BJ (cell line): ENCODE results near the gene INKA1. TPM values are rescaled to one million over a fixed set of nuclear protein-coding genes. Genes with fewer than 3 reads are reported as not detected.
"Not testable (repeated sequence)": the region's sequence is repeated elsewhere in the genome, so short reads cannot be mapped to it uniquely, and the experiment has no call there.

Experiments used
- CTCF ChIA-PET: fragments of 350-600 bp; formaldehyde crosslinking; extraction: SDS; loops from one replicate; lab custom pipeline; 2021; ENCODE audit warnings: antibody characterized with exemption, inconsistent platforms; lab: Yijun Ruan, JAX
- POLR2A ChIA-PET: fragments of 300-600 bp; sonication (Branson Sonifier 250); formaldehyde crosslinking; extraction: SDS; loops from one replicate; lab custom pipeline; 2021; ENCODE audit warnings: antibody characterized with exemption; lab: Charles Lee
- DNase-seq: peaks from one replicate; pipeline ENCODE4 v3.0.0-alpha.2; 2011; ENCODE audit warnings: low read depth
- H3K27me3 ChIP-seq: 2 replicates; pipeline ENCODE4 v1.6.0; 2011; ENCODE audit warnings: low read length; ENCODE audit not compliant: control insufficient read depth, insufficient read depth
- H3K36me3 ChIP-seq: 2 replicates; pipeline ENCODE4 v1.5.1; 2011; ENCODE audit warnings: low read length; ENCODE audit not compliant: control insufficient read depth, insufficient read depth
- H3K4me3 ChIP-seq: 2 replicates; pipeline ENCODE4 v1.5.1; 2011; ENCODE audit warnings: low read depth, mild to moderate bottlenecking, control low read depth, low read length
- polyA plus RNA-seq: library from polyadenylated mRNA; depleted of rRNA; stranded (reverse); fragments of >200 nt; gene quantifications from 2 replicates; pipeline ENCODE4 v1.2.3, GENCODE V29; 2011
- TF ChIP-seq, protein P1 (sequence below): IDR thresholded peaks from 2 replicates; pipeline ENCODE4 v1.5.1; 2011; ENCODE audit warnings: low read depth, mild to moderate bottlenecking, control low read depth, inconsistent platforms, low read length, moderate library complexity; ENCODE audit not compliant: insufficient read depth

Gene INKA1
- polyA plus RNA-seq, 1 experiment = 4.4 TPM

DNA sequence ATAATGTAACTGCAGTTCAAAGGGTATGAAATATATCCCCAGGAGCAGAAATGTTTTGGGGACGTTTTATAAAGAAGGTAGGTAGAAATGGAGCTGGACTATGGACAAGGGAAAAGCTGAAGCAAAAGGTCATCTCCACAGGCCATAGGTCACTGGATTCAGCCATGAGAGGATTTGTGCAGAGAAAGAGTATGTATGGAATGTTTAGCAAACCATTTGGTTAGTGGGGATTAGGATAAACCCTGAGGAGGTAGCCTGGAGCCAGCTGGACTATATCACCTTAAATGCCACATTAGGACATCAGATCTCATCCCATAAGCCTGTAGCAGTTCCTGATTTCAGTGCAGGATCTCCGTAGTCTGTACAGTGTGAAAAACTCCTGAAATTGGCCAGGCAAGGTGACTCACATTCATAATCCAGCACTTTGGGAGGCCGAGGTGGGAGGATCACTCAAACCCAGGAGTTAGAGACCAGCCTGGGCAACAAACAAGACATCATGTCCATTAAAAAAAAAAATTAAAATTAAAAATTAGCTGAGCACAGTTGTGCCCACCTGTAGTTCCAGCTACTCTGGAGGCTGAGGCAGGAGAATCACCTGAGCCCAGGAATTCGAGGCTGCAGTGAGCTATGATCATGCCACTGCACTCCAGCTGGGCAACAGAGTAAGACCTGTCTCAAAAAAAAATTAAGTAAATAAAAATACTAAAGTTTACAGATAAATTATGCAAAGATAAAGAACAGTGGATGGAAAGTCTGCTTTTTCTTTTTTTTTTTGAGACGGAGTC, 21.5 kb upstream of the INKA1 start:
- H3K27me3 ChIP-seq = no peaks in the 10 kb centered on the region
- ChIA-PET CTCF (interaction anchor here (0.9 kb wide), 1 partner anchor 21 kb away, joined by 3 read pairs; the partner anchor contains the start of gene INKA1), POLR2A (no interaction called here)
- peaks cover 4% of the 10 kb centered on the region; the same call in 1 of the 2 replicates for H3K36me3 ChIP-seq
- H3K4me3 ChIP-seq = no peak overlapping the region
- no peak for DNase-seq
- TF ChIP-seq, protein P1, sequence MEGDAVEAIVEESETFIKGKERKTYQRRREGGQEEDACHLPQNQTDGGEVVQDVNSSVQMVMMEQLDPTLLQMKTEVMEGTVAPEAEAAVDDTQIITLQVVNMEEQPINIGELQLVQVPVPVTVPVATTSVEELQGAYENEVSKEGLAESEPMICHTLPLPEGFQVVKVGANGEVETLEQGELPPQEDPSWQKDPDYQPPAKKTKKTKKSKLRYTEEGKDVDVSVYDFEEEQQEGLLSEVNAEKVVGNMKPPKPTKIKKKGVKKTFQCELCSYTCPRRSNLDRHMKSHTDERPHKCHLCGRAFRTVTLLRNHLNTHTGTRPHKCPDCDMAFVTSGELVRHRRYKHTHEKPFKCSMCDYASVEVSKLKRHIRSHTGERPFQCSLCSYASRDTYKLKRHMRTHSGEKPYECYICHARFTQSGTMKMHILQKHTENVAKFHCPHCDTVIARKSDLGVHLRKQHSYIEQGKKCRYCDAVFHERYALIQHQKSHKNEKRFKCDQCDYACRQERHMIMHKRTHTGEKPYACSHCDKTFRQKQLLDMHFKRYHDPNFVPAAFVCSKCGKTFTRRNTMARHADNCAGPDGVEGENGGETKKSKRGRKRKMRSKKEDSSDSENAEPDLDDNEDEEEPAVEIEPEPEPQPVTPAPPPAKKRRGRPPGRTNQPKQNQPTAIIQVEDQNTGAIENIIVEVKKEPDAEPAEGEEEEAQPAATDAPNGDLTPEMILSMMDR = no peak

DNA sequence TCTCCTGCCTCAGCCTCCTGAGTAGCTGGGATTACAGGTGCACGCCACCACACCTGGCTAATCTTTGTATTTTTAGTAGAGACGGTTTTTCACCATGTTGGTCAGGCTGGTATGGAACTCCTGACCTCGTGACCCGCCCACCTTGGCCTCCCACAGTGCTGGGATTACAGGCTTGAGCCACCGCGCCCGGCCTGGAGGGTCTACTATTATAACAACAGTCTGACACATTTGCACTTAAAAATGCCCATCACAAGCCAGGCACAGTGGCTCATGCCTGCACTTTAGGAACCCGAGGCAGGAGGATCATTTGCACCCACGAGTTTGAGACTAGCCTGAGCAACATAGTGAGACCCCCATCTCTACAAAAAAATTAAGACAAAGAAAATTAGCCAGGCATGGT, 20.8 kb upstream of the INKA1 start:
- DNase-seq, H3K36me3 ChIP-seq, H3K4me3 ChIP-seq, POLR2A ChIA-PET, H3K27me3 ChIP-seq: not testable (repeated sequence)
- CTCF ChIA-PET = interaction anchor here (0.9 kb wide), 1 partner anchor 21 kb away, joined by 3 read pairs; the partner anchor contains the start of gene INKA1

DNA sequence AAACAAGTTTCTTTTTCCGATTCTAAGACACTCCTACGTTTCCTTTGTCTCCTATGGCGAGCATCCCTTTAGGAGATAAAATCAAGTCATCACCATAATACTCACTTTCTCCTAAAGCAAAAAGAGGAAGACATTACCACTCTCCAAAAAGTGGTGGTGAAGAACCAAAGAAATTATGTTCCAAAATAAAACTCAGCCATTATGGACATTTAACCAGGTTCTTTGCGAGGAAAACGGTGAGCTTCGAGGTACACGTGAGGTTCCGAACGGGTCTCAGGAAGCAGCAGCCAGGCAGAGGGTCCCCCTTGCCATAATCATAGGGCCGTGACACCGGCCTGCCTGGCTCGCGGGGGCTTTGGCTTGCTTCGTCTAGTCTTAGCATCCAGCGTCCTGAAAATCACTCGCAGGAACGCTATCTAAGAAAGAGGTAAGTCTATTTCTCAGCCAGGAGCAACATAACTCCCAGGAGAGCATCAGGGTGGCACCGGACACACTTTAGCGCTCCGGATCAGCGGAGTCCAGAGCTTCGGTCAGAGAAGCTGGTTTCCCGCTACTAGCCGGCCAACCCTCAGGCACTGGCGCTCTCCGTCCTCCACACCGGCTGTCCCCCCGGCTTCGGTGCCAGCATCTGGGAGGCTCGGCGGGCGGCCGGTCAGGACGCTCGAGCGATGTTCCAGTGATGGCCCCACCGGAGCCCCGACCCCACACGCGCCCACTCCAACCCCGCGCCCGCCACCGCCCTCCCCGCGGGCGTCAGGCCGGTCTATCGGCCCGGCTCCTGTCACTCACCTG, 17.3 kb upstream of the INKA1 start:
- TF ChIP-seq, protein P1 = no peak
- Histone ChIP-seq H3K27me3 (no peaks in the 10 kb centered on the region), H3K4me3 (peak overlapping the region; percentile 85), H3K36me3 (peaks cover 4% of the 10 kb centered on the region; the same call in 1 of the 2 replicates)
- DNase-seq = no peak
- ChIA-PET CTCF (interaction anchor here (0.8 to 2.5 kb wide), 6 partner anchors 10 to 82 kb away, joined by 3 to 13 read pairs (median 4); partner anchors contain the start of gene INKA1), POLR2A (interaction anchor here (0.5 to 1.4 kb wide), 4 partner anchors 14 to 187 kb away, joined by 3 to 8 read pairs (median 4); partner anchors contain the start of gene INKA1)

DNA sequence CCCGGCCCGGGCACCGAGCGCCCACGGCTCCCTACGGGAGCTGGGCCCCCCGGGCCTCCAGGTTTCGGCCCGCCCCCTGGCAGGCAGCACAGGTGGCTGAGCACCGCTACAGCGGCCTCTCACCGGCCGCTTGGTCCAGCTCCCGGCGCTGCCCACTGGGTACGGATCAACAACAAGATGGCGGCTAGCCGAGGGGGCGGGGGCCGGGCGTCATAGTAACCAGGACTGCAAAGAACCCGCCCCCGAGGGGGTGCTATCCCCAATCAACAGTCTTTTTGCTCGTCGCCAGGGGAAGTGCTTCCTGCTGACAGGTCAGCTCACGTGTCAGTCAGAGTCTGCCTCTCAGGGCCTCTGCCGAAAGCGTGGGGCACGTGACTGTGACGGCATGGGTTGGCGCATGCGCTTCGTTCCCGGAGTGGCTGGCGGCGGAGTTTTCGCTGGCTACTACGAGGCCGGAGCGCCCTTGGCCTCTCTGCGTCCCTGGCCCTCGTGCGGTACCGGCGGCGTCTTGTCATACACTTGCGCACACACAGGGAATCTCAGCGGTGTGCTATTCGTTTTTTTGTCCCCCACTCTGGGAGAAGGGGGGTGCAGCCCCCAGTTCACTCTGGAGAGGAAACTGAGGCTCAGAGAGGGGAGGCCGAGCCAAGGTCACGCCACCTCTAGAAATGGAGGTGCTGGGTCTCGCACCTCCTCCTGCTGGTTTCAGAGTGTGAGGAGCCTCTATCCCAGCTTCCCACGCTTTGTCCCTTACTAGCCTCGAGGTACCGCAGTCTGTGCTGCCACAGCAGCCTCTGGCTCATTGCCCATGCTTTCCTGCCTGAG, 16.5 kb upstream of the INKA1 start, which contains the start of gene IP6K1:
IP6K1 (minus strand) TSS at position 186 of the 825 bp plus-strand sequence. CDS start 38,502 bp downstream, outside the sequence.
- H3K27me3 ChIP-seq = no peaks in the 10 kb centered on the region
- peak within 1 kb of the TSS; percentile 85 for H3K4me3 ChIP-seq
- DNase-seq = peak; percentile 99
- CTCF ChIA-PET = interaction anchor here (0.9 to 2.5 kb wide), 7 partner anchors 11 to 119 kb away, joined by 3 to 13 read pairs (median 5); partner anchors contain the start of genes CDHR4 and INKA1
- H3K36me3 ChIP-seq = peaks cover 1% of the 10 kb centered on the region; the same call in 1 of the 2 replicates
- TF ChIP-seq, protein P1 = no peak
- POLR2A ChIA-PET = interaction anchor here (0.6 to 1.4 kb wide), 3 partner anchors 17 to 187 kb away, joined by 4 to 8 read pairs (median 5); partner anchors contain the start of gene INKA1

DNA sequence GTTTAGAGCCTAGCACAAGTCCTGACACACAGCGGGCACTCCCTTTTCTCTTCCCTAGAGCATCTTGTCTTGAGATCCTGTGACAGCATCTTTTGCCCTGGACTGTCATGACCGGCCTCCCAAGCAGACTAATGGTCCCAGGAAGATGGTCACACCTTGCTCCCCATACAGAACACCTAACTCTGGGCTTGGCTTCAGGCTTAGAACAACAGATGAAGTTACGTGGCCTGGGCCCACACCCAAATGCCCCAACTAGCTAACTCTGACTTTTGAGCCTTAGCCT, 15.9 kb upstream of the INKA1 start:
- CTCF ChIA-PET = interaction anchor here (1.3 to 2.5 kb wide), 3 partner anchors 13 to 119 kb away, joined by 3 to 13 read pairs (median 5); partner anchors contain the start of genes CDHR4 and INKA1
- TF ChIP-seq, protein P1 = no peak

More for the DNA sequence above, 15.9 kb upstream of the INKA1 start:
- POLR2A ChIA-PET = interaction anchor here (0.6 kb wide), 1 partner anchor 21 kb away, joined by 5 read pairs; no protein-coding TSS in a partner anchor
- H3K27me3 ChIP-seq = no peaks in the 10 kb centered on the region
- DNase-seq = no peak
- 0 out of 2 replicates have a peak, but pooled peaks cover 1% of the 10 kb centered on the region for H3K36me3 ChIP-seq
- H3K4me3 ChIP-seq = no peak overlapping the region; the same call in 1 of the 2 replicates
